SKM-1 treated with dmso at 0.1 percent for 144 hours (cell line): ENCODE data around the gene KBTBD8.
A peak's percentile ranks its signal among the peaks of the same experiment; 100 is the strongest.

Experiments
- DNase-seq: peaks from one replicate; lab custom pipeline; 2025; ENCODE audit not compliant: unreplicated experiment; lab: John Stamatoyannopoulos, UW

Gene KBTBD8

DNA sequence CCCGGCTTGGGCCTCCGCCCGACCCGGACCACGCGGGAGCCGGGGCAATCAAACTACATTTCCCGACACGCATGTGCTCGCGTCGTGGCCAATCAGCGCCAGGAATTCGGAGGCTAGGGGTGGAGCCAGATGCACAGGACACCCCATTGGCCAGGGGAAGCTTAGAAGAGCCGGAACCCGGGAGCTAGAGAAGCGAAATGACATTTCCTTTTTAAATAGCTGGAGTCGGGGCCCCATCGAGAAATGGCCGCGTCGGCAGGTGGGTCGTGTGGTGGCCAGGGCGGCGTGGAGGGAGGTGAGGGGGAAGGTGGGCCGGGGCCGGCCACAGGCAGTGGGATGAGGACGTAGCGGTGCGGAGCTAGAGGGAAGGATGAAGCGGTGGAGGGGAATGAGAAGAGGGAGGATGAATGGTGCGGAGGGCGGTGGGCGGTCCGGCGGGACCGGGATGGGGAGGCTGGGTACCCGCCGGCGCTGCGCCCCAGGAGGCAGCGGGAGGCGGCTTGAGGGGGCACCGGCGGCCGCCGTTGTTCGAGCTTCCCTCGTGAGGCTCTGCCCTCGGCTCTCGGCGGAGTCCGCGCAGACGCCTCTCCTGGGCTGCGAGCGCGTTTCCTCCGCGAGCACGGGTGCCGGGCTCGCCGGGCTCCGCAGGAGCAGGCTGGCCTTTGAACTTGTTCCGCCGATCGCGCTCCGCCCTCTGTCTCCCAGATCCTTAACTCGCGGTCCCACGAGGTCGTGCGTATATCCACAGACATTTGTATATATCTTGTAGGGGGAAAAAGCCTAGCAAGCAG, at the start of gene KBTBD8:
KBTBD8 (plus strand) TSS at position 195 of the 791 bp plus-strand sequence; CDS start at position 244, 49 bp downstream.
- DNase-seq: peak; percentile 98

GRCh38 chr3:66948838-66949237, 49.3 kb upstream of the KBTBD8 start:
- no peak for DNase-seq

DNA sequence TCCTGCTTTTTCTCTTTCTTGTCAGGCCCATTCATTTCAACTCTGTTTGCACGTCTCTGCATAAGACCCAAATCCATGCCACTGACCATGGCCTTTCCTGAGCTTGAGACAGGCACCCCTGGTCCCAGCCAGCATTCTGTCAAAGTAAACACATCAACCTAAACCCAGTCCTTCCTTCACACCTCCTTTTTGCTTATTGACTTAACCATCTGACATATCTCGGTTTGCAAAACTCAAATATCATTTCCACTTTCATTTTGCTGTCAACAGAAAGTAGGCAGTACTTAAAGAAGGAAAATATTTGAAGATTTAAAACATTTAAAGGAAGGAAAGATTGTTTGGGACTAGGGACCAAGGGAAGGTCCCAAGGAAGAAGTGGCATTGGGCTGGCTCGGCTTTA, 48.2 kb upstream of the KBTBD8 start:
- no peak for DNase-seq

DNA sequence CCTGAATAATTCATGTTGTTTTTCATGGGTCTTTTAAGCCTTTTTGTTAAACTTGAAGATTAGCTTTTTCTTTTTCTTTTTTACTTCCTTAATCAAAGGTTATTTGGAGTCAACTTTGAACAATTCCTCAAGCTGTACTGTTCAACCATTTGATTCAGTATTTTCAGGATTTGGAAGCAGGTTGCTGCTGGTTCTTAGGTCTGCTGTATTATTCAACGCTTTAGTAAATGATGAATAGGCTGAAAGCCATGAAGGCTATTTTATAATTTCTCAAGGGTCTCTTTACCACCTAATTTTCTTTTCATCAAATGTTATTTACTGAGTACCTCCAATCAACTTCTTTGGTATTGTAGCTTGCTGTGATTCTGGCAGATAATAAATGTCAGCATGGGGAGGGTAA, 45.8 kb upstream of the KBTBD8 start:
- DNase-seq: no peak

GRCh38 chr3:66953934-66954445, 44.1 kb upstream of the KBTBD8 start:
- no peak for DNase-seq

- DNase-seq: no peak
These were observed 41.4 kb upstream of the KBTBD8 start for GRCh38 chr3:66956742-66957141.

DNA sequence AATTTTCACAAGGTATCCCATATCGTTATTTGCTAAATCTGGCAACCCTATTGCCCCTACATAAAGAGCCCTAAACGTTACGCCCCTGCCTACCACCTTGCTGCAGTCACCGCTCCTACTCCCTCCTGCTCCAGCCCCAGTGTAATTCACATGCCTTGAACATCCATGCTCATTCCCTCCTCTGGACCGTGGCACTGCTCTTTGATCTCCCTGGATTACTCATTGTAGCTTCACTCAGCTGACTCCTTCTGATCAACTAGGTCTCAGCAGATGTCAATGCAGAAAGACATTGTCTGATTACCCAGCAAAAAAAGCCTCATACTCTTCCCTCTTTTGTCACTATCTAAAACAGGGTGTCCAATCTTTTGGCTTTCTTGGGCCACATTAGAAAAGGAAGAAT, 40.7 kb upstream of the KBTBD8 start:
- no peak for DNase-seq

DNA sequence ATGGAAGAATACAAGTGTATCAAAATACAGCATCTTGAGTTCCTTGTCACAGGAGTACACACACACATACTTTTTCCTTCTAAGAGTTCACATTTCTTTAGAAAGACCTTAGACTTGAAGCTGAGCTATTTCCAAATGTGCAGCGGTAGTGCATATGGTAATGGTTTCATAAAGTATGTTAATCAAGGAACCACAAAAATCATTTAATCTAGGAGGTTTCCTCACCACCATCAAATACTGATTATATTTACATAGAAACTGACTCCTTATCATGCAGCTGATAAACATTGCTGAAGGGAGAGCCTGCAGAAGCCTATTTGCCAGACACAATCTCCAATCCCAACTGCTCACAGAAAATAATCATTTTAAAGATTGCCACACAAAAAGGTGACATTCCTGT, 40.0 kb upstream of the KBTBD8 start:
- no peak for DNase-seq

DNA sequence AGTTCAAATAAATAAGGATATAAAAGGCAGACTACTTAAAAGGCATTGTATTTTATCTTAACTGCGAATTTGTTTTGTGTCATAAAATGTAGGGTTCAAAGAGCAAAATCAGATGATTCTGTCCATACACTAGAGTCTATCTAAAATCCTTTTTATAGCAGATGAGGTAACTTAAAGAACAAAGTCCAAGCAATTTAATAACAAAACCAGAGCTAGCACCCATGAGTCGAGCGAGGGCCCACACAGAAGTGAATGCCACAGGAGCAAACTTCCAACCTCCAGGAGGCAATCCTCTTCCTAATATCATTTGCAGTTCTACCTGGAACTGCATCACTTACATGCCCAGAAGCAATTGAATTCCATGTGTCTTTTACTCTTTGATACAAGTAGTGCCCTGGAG, 35.4 kb upstream of the KBTBD8 start:
- DNase-seq: no peak

- DNase-seq: no peak
These were observed 26.9 kb upstream of the KBTBD8 start for GRCh38 chr3:66971245-66971644.

GRCh38 chr3:66971891-66972551, 26.1 kb upstream of the KBTBD8 start:
- peak; percentile 85 for DNase-seq

- peak; percentile 46 for DNase-seq
These were observed 17.3 kb upstream of the KBTBD8 start for GRCh38 chr3:66980791-66981190.

DNA sequence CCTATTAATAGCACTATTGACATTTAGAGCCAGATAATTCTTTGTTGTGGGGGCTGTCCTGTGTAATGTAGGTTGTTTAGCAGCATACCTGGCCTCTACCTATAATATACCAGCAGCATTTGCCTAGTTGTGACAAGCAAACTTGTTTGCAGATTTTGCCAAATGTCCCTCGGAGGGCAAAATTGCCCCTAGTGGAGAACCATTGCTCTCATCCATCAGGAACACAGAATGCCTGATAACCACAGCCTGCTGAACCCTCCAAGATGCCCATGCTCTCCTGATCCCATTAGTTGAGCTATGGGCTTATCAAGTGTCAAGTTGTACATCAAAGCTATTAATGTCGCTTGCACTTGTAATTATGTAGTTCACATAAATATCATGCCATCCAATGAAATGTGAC, 15.0 kb upstream of the KBTBD8 start:
- no peak for DNase-seq

DNA sequence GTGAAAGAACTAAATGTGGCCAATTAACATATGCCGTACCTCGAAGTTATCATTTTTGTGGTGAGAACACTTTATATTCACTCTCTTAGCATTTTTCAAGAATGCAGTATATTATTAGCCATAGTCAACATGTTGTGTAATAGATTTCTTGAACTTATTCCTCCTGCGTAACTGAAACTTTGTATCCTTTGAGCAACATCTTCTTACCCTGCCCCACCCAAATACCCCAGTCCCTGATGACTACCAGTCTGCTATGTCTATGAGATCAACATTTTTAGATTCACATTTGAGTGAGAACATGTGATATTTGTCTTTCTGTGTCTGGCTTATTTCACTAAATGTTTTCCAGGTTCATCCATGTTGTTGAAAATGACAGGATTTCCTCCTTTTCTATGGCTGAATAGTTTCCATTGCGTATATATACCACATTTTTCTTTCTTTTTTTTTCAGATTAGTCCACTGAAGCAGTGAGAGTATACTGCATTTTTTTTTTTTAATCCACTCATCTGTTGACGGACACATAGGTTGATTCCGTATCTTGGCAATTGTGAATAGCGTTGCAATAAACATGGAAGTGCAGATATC, 12.7 kb upstream of the KBTBD8 start:
- DNase-seq: no peak

GRCh38 chr3:66986406-66986805, 11.7 kb upstream of the KBTBD8 start:
- DNase-seq: no peak

DNA sequence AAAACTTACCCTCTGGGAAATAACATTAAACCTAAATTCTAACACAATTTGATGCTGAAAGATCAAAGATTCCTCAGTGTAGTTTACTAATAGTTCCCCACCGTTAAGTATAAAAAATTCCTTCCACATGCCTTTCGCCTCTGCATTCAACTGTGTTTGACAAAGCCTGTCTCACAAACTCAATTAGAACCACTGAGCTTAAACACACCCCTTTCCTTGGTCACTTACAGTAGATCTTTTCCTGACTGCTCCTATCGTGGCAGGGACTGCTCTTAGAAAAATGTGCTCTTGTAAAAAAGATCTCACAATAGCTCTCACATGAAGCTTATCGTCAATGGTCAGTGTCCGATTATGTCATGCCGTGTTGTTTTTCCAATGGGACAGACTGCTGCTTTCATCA, 8.9 kb upstream of the KBTBD8 start:
- DNase-seq: no peak

DNA sequence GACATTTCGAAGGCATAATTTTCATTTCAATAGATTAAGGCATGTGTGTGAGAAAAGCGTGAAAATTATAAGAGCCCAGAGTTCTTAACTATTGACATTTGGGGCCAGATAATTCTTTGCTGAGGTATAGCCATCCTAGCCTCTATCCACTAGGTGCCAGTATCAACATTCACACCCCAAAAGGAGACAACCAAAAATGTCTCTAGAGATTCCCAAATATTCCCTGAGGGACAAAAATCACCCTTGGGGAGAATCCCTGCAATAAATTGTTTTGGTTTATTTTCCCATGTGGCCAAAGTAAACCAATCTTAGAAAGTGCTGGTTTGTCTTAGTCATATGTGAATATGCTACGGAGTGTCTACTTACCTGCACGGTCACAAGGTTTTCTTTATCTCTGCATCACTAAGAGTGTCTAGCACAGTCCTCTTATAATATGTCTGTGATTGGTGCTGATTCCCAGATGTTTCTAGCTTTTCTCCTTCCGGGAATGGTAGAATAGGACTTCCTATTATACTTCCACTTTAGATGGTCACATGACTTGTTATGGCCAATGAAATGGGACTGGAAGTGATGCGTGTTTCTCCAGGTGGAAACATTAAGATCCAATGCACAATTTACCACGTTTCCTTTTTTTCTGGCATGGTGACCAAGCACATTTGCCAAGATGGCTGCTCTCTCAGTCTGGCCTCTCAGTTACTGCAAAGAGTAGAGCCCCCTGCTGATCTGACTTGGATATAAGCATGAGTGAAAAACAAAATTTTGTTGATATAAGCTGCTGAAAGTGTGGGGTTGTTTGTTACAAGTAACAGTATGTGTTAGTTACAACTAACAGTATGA, 8.0 kb upstream of the KBTBD8 start:
- no peak for DNase-seq

DNA sequence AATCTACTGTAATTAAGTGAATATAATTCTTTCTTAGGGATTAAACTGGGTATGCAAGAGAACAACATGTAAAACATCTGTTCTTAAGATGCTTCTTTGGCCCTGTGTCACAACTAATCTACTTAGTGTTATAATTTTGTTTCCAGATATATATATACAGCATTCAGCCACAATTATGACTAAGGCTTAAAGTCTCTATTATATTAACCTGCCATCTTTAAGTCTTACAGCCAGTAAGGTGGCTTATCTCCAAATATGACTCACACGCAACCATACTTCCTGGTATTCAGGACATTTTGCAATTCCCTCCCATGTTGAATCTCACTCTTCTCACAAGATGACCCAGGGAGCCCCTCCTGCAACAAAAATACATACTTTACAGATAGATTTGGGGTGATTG, 6.6 kb upstream of the KBTBD8 start:
- peak; percentile 34 for DNase-seq

DNA sequence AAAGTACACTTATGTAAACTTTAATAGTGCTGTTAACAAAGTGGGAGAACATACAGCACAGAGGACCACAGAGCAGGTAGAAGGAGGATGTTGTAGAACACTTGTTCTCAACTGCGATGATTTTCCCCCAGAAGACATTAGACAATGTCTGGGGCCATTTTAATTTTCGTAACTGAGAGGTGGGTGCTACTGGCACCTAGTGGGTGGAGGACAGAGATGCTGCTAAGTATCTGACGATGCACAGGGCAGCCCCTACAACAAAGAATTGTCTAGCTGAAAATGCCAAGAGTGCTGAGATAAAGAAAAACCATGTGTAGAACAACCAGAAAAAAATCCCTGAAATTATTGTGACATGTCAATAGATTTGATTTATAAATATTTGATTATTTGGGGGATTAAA, 5.0 kb upstream of the KBTBD8 start:
- DNase-seq: no peak

DNA sequence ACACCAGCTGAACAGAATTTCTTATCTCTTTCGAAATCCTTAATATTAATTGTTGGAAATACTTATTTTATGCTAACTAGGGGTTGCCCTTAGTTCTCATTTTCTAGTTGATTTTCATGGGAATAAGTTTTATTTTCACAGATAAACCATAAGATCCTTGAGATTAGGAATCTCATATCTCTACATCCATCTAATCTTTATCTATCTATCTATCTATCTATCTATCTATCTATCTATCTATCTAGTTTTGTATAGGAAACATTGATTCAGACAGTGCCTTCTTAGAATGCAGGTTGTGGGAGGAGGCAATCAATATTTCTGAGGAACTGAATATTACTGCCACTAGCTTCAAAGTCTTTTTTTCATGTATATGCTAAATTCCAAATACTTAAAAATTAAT, 3.5 kb upstream of the KBTBD8 start:
- DNase-seq: no peak

DNA sequence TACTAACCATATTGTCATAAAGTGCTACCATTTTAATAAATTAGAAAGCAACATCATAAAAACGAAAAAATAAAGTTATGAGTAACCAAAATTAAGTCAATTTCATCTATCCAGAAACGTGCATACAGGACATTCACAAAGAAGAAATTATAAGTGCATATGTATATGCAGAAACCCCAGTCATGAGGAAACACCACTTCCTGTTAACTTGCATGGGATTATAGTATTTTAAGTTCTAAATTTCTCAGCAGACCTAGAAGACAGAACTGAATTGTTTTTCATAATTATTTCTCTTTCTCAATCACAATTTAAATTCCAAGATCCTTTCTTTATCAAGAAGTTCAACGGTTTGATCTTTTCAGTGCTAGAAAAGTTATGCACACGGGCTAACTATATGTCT, 1.4 kb upstream of the KBTBD8 start:
- no peak for DNase-seq
